Brain microvascular endothelial cell (primary cell): ENCODE results near the gene CLDN7.

Source experiments
- DNase-seq: peaks from one replicate; pipeline ENCODE4 v3.0.0-alpha.2; 2020
- H3K27ac ChIP-seq: fragments of 250-450 bp; sonication (Bioruptor Pico); 2 replicates; pipeline ENCODE4 v1.5.1; 2020; ENCODE audit warnings: mild to moderate bottlenecking, moderate library complexity
- H3K27me3 ChIP-seq: fragments of 250-450 bp; sonication (Bioruptor Pico); replicated peaks from 2 replicates; pipeline ENCODE4 v1.5.1; 2020; ENCODE audit warnings: mild to moderate bottlenecking
- H3K36me3 ChIP-seq: fragments of 250-450 bp; sonication (Bioruptor Pico); replicated peaks from 2 replicates; pipeline ENCODE4 v1.5.1; 2020; ENCODE audit warnings: mild to moderate bottlenecking
- H3K4me3 ChIP-seq: 2 replicates; pipeline ENCODE4 v1.5.1; 2011; ENCODE audit warnings: low read depth, mild to moderate bottlenecking, control low read depth, low read length, moderate library complexity
- CTCF ChIP-seq: IDR thresholded peaks from 2 replicates; pipeline ENCODE4 v1.5.1; 2011; ENCODE audit warnings: low read depth, mild to moderate bottlenecking, moderate library complexity, low read length, control low read depth, inconsistent platforms; ENCODE audit errors: missing control alignments
- in situ Hi-C: cut with HindIII; loops from 2 replicates; pipeline ENCODE4 v1.10.0; 2017; ENCODE audit warnings: low sequenced_read_pairs, low pct_ligation_motif_present

CLDN7 gene

DNA sequence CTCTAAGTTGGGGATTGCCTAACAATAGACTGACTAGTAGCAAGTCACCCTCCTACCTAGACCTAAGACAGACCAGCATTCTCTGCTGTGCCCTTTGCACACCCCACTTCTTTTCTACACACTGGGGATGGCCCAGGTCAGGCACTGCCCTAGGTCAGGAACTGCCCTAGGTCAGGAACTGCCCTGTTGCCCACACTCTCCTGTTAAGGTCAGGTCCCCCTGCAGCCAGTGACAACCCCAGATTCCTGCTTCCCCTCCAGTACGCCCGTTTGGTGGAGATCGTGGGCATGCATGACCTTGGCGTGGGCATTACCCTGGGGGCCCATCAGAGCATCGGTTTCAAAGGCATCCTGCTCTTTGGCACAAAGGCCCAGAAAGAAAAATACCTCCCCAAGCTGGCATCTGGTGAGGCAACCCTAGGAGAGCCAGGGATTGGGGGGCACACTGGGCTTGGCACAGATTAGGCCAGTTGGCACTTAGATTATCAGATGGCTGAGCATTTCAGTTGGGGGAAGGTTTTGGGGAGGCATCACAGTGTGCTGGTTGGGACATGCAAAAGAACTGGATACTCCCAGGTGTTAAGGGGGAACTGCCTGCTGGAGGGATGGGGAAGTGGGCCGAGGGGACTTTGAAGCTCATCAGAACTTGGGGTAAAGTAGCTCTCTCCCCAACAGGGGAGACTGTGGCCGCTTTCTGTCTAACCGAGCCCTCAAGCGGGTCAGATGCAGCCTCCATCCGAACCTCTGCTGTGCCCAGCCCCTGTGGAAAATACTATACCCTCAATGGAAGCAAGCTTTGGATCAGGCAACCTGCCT is 40.8 kb downstream of the CLDN7 start:
- Histone ChIP-seq H3K4me3 (peak overlapping the region; percentile 78), H3K27me3 (no peaks in the 10 kb centered on the region), H3K36me3 (peaks cover 44% of the 10 kb centered on the region), H3K27ac (no peak overlapping the region)
- DNase-seq = no peak
- in situ Hi-C loops = no loop called here
- TF ChIP-seq CTCF = no peak

DNA sequence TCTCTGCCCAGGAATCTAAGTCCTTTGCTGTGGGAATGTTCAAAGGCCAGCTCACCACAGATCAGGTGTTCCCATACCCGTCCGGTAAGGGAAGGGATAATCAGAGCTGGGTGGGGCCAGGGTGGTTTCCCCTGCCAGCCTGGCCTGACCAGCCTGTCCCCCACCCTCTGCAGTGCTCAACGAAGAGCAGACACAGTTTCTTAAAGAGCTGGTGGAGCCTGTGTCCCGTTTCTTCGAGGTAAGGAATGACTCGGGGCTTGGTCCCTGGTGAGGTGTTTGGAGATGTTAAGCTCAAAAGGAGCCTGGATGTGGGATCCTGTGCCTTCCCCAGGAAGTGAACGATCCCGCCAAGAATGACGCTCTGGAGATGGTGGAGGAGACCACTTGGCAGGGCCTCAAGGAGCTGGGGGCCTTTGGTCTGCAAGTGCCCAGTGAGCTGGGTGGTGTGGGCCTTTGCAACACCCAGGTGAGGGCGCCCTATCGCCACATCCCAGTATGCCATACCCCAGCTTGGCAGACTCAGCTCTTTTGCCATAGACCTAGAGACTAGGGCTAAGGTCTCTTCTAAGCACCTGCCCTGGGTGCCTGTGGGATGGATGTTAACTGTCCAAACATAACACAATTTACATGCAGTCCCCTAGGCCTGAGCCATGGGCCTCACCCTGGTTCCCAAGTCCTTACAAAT is 41.5 kb downstream of the CLDN7 start:
- DNase-seq = peak; percentile 49
- H3K4me3 ChIP-seq = peak overlapping the region; percentile 78
- H3K36me3 ChIP-seq = peaks cover 37% of the 10 kb centered on the region
- in situ Hi-C loops = no loop called here
- H3K27me3 ChIP-seq = no peaks in the 10 kb centered on the region
- peak overlapping the region; percentile 89 for H3K27ac ChIP-seq
- peak; percentile 74 for TF ChIP-seq CTCF

DNA sequence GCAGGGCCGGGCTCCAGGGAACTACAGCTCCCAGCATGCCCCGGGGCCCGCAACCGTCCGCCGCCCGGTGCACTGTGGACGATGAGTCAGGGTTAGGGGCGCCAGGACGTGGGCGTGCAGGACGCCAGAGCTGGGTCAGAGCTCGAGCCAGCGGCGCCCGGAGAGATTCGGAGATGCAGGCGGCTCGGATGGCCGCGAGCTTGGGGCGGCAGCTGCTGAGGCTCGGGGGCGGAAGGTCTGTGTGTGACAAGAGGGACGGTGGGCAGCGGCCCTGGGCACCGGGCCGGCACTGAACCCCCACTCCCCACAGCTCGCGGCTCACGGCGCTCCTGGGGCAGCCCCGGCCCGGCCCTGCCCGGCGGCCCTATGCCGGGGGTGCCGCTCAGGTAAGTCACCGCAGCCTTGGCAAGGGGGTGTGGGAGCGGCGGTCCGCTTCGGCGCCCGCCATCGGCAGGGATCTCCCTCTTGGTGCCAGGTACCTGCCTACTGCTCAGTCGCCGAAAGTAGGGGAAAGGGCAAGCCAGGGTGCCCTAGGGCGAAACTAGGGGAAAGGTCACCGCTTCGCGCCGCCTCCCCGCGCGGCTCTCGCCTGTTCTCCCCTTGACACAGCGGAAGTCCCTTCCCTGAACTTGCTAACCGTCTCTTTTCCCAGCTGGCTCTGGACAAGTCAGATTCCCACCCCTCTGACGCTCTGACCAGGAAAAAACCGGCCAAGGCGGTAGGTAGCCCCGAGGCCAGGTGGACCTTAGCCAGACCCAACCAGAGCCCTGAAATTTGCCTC is 42.3 kb downstream of the CLDN7 start, which contains the start of the genes ACADVL and DLG4:
Gene ACADVL, plus strand, starts transcription at position 127 of the 781 bp plus-strand sequence. Its CDS starts 47 bp downstream, at position 174.
Gene DLG4, minus strand, starts transcription at position 25 of the 781 bp plus-strand sequence.
- peak within 1 kb of the TSS; percentile 89 for H3K27ac ChIP-seq
- peak; percentile 80 for DNase-seq
- in situ Hi-C loops = no loop called here
- no peaks in the 10 kb centered on the region for H3K27me3 ChIP-seq
- no peak for TF ChIP-seq CTCF
- H3K4me3 ChIP-seq = peak within 1 kb of the TSS; percentile 78
- H3K36me3 ChIP-seq = peaks cover 33% of the 10 kb centered on the region

GRCh38 chr17:7219229-7219811 is 43.0 kb downstream of the CLDN7 start:
- Histone ChIP-seq H3K4me3 (peak overlapping the region; percentile 78), H3K27ac (no peak overlapping the region), H3K36me3 (peaks cover 30% of the 10 kb centered on the region), H3K27me3 (no peaks in the 10 kb centered on the region)
- in situ Hi-C loops = no loop called here
- no peak for TF ChIP-seq CTCF
- no peak for DNase-seq

GRCh38 chr17:7218758-7219157 is 43.5 kb downstream of the CLDN7 start:
- Histone ChIP-seq H3K4me3 (no peak overlapping the region), H3K36me3 (peaks cover 24% of the 10 kb centered on the region), H3K27me3 (no peaks in the 10 kb centered on the region), H3K27ac (no peak overlapping the region)
- TF ChIP-seq CTCF = no peak
- DNase-seq = no peak
- in situ Hi-C loops = no loop called here
